Effector memory CD4-positive, alpha-beta T cell (primary cell): ENCODE measurements around the gene MAML2.
A peak's percentile ranks its signal among the peaks of the same experiment; 100 is the strongest.
"Not testable (repeated sequence)": the region's sequence is repeated elsewhere in the genome, so short reads cannot be mapped to it uniquely, and the experiment has no call there.

Experiments used
- DNase-seq, 3 donors: peaks; one replicate each; pipeline ENCODE4 v3.0.0-alpha.2; 2020
- H3K27ac ChIP-seq: 2 replicates; pipeline ENCODE4 v1.7.0; 2013; ENCODE audit warnings: mild to moderate bottlenecking, low read length, moderate library complexity; ENCODE audit not compliant: insufficient read depth, poor library complexity, severe bottlenecking
- H3K27me3 ChIP-seq: replicated peaks from 2 replicates; pipeline ENCODE4 v1.7.0; 2013; ENCODE audit warnings: mild to moderate bottlenecking, low read length; ENCODE audit not compliant: insufficient read depth, control insufficient read depth, poor library complexity, severe bottlenecking
- H3K36me3 ChIP-seq: 2 replicates; pipeline ENCODE4 v1.7.0; 2013; ENCODE audit warnings: mild to moderate bottlenecking, low read length, moderate library complexity; ENCODE audit not compliant: control insufficient read depth, insufficient read depth
- H3K4me1 ChIP-seq: 2 replicates; pipeline ENCODE4 v1.7.0; 2013; ENCODE audit warnings: low read length, mild to moderate bottlenecking; ENCODE audit not compliant: control insufficient read depth, insufficient read depth, poor library complexity, severe bottlenecking
- H3K4me3 ChIP-seq: 2 replicates; pipeline ENCODE4 v1.7.0; 2013; ENCODE audit warnings: low read length, low read depth, mild to moderate bottlenecking; ENCODE audit not compliant: insufficient read depth, poor library complexity, severe bottlenecking
- H3K9me3 ChIP-seq: 2 replicates; pipeline ENCODE4 v1.7.0; 2013; ENCODE audit warnings: mild to moderate bottlenecking, low read length, moderate library complexity; ENCODE audit not compliant: control insufficient read depth

The MAML2 gene

GRCh38 chr11:96275801-96276594 is 67.0 kb downstream of the MAML2 start:
- Histone ChIP-seq H3K4me3 (no peak overlapping the region), H3K4me1 (peaks cover 5% of the 10 kb centered on the region), H3K27me3 (no peaks in the 10 kb centered on the region), H3K27ac (no peak overlapping the region), H3K36me3 (peaks cover 3% of the 10 kb centered on the region), H3K9me3 (no peaks in the 10 kb centered on the region)
- DNase-seq, result no peak

GRCh38 chr11:96273507-96273906 is 69.5 kb downstream of the MAML2 start:
- Histone ChIP-seq H3K27ac (peak overlapping the region; percentile 40), H3K36me3 (peaks cover 3% of the 10 kb centered on the region), H3K27me3 (no peaks in the 10 kb centered on the region), H3K4me1 (peaks cover 5% of the 10 kb centered on the region), H3K4me3 (no peak overlapping the region), H3K9me3 (no peaks in the 10 kb centered on the region)
- no peak for DNase-seq

- Histone ChIP-seq H3K4me3 (no peak overlapping the region), H3K9me3 (no peaks in the 10 kb centered on the region), H3K4me1 (peaks cover 12% of the 10 kb centered on the region), H3K27ac (peak overlapping the region; percentile 49), H3K27me3 (no peaks in the 10 kb centered on the region), H3K36me3 (no peaks in the 10 kb centered on the region)
- no peak for DNase-seq
Measured at GRCh38 chr11:96272529-96273222, 70.3 kb downstream of the MAML2 start.

- Histone ChIP-seq H3K27ac (peak overlapping the region; percentile 49), H3K4me3 (no peak overlapping the region), H3K4me1 (peaks cover 17% of the 10 kb centered on the region), H3K27me3 (no peaks in the 10 kb centered on the region), H3K36me3 (no peaks in the 10 kb centered on the region), H3K9me3 (no peaks in the 10 kb centered on the region)
- DNase-seq, result no peak
Measured at GRCh38 chr11:96271777-96272176, 71.2 kb downstream of the MAML2 start.

GRCh38 chr11:96271352-96271751 is 71.6 kb downstream of the MAML2 start:
- not testable (repeated sequence) for H3K4me3 ChIP-seq, DNase-seq

GRCh38 chr11:96268527-96268926 is 74.5 kb downstream of the MAML2 start:
- not testable (repeated sequence) for H3K36me3 ChIP-seq, DNase-seq, H3K4me3 ChIP-seq, H3K9me3 ChIP-seq, H3K27me3 ChIP-seq
- H3K4me1 ChIP-seq, result peaks cover 22% of the 10 kb centered on the region
- peak overlapping the region; percentile 66 for H3K27ac ChIP-seq

More at GRCh38 chr11:96271352-96271751, 71.6 kb downstream of the MAML2 start:
- H3K36me3 ChIP-seq, H3K9me3 ChIP-seq, H3K27me3 ChIP-seq: not testable (repeated sequence)
- Histone ChIP-seq H3K4me1 (peaks cover 19% of the 10 kb centered on the region), H3K27ac (peak overlapping the region; percentile 49)

- peak in 2 of 3 donors; percentile 3 to 19 for DNase-seq
- Histone ChIP-seq H3K27ac (peak overlapping the region; percentile 66), H3K27me3 (no peaks in the 10 kb centered on the region), H3K4me3 (peak overlapping the region; percentile 35), H3K9me3 (no peaks in the 10 kb centered on the region), H3K4me1 (peaks cover 22% of the 10 kb centered on the region), H3K36me3 (no peaks in the 10 kb centered on the region)
Measured at GRCh38 chr11:96267496-96268032, 75.4 kb downstream of the MAML2 start.

GRCh38 chr11:96267001-96267495 is 75.9 kb downstream of the MAML2 start:
- Histone ChIP-seq H3K9me3 (no peaks in the 10 kb centered on the region), H3K27me3 (no peaks in the 10 kb centered on the region), H3K4me3 (peak overlapping the region; percentile 35), H3K27ac (peak overlapping the region; percentile 66), H3K36me3 (no peaks in the 10 kb centered on the region), H3K4me1 (peaks cover 20% of the 10 kb centered on the region)
- no peak for DNase-seq

- Histone ChIP-seq H3K27ac (no peak overlapping the region), H3K4me1 (peaks cover 20% of the 10 kb centered on the region), H3K4me3 (no peak overlapping the region), H3K27me3 (no peaks in the 10 kb centered on the region), H3K36me3 (no peaks in the 10 kb centered on the region), H3K9me3 (no peaks in the 10 kb centered on the region)
- no peak for DNase-seq
Measured at GRCh38 chr11:96265972-96266371, 77.0 kb downstream of the MAML2 start.
